IPS-20b (cell line): ENCODE data around the gene SORCS1.

Experiments
- H3K27ac ChIP-seq: one replicate; pipeline ENCODE4 v1.5.1; 2013; ENCODE audit warnings: low read length
- H3K27me3 ChIP-seq: 2 replicates; pipeline ENCODE4 v1.6.1; 2013; ENCODE audit warnings: mild to moderate bottlenecking, low read length, inconsistent platforms; ENCODE audit not compliant: insufficient read depth
- H3K36me3 ChIP-seq: 2 replicates; pipeline ENCODE4 v1.6.1; 2013; ENCODE audit warnings: low read depth, mild to moderate bottlenecking, inconsistent platforms, low read length, moderate library complexity; ENCODE audit not compliant: insufficient read depth
- H3K4me1 ChIP-seq: 2 replicates; pipeline ENCODE4 v1.6.1; 2013; ENCODE audit warnings: mild to moderate bottlenecking, control low read depth, inconsistent platforms, low read length, moderate library complexity; ENCODE audit not compliant: insufficient read depth
- H3K4me3 ChIP-seq: 2 replicates; pipeline ENCODE4 v1.5.1; 2013; ENCODE audit warnings: mild to moderate bottlenecking, low read length, inconsistent platforms
- H3K9ac ChIP-seq: 2 replicates; pipeline ENCODE4 v1.6.1; 2013; ENCODE audit warnings: low read depth, mild to moderate bottlenecking, inconsistent platforms, low read length, moderate library complexity
- H3K9me3 ChIP-seq: 2 replicates; pipeline ENCODE4 v1.6.1; 2013; ENCODE audit warnings: mild to moderate bottlenecking, low read depth, low read length, inconsistent platforms; ENCODE audit not compliant: insufficient read depth

The SORCS1 gene

DNA sequence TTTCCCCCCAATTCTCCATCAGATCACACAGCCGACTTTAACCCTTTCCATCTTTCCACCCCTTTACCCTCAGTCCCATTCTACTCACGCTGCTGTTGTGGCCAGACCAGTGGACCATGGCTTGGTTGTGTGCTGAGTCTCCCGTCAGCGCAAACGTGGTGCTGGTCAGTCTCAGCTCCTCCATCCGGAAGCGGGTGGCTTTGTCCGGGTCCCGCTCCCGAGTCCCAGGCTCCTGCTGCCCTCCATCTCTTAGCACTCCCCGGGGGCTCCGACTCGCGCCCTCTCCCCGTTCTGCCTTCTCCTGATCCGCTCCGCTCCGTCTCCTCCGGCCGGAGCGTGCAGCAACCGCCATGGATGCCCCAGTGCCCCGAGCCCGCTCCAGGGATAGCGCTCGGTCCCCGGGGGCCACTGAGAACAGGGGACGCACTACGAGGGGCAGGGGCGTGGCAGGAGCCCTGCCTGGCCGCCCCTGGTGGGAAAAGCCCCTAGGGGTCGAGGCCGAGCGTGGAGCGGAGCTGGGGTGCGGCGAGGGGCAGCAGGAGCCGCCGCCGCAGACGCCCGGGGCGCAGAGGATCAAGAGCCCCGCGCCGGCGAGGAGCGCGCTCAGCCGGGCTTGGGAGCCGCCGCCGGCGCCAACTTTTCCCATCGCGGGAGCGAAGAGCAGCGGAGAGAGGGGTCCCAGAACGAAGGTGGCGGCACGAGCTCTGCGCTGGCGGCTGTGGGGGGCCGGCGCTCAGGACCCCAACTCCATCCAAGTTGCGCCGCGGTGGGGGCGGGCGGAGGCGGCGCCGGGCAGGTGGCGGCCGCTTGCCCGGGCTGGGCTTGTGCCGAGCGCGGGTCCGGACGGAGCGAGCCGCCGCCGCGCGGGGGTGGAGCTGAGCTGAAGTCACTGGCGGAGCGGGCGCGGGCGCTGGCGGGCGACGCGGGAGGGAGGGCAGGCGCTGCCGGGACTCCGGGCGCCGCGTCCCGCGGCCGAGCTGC, at the start of gene SORCS1:
TSS of gene SORCS1 (minus strand) at position 826 of the 981 bp plus-strand sequence.
- H3K36me3 ChIP-seq, result no peaks in the 10 kb centered on the region
- peaks cover 49% of the 10 kb centered on the region for H3K27me3 ChIP-seq
- peak within 1 kb of the TSS; percentile 59; the same call in 1 of the 2 replicates for H3K9ac ChIP-seq
- H3K9me3 ChIP-seq, result no peaks in the 10 kb centered on the region
- peak within 1 kb of the TSS; percentile 82 for H3K4me3 ChIP-seq
- H3K4me1 ChIP-seq, result peaks cover 12% of the 10 kb centered on the region
- H3K27ac ChIP-seq, result no peak within 1 kb of the TSS

DNA sequence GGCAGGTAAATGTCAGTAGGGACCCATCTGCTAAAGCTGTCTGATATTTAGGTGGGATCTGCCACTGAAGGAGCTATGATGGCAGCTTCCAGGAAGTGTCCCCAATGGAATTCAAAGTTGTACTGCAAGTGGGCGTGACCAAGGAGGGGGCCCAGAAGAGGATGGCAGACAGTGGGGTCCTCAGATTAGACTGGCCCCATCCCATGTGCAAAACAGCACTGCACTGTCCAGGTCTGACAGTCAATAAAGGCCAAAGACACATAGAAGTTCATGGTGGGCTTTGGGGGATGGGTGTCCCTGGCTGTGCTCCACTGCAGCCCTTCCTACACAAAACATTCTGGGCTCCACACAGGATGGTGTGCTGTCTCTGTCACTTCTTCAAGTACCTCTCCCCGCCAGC, 49.8 kb upstream of the SORCS1 start:
- Histone ChIP-seq H3K9ac (no peak overlapping the region), H3K4me3 (no peak overlapping the region), H3K36me3 (no peaks in the 10 kb centered on the region), H3K4me1 (no peaks in the 10 kb centered on the region), H3K27ac (no peak overlapping the region), H3K27me3 (no peaks in the 10 kb centered on the region), H3K9me3 (no peaks in the 10 kb centered on the region)

DNA sequence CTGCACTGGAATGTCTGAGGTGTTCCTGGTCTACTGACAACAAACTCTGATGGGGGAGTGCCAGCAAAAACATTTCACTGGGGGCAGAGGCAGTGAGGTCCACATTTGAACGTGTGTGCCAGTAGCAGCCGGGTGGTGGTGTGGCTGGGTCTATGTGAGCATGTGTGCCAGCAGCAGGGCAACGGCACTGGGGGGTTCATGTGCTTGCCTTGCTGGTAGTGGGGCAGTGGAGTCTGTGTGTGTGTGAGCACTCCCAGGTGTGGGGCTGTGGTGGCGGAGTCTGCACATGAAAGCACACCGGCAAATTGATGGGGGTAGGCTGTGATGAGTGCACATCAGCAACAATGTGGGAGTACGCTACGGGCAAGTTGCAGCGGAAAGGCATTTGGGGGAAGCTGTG, 49.4 kb upstream of the SORCS1 start:
- Histone ChIP-seq H3K4me3 (no peak overlapping the region), H3K9ac (no peak overlapping the region), H3K36me3 (no peaks in the 10 kb centered on the region), H3K27me3 (no peaks in the 10 kb centered on the region), H3K4me1 (no peaks in the 10 kb centered on the region), H3K27ac (no peak overlapping the region), H3K9me3 (no peaks in the 10 kb centered on the region)

DNA sequence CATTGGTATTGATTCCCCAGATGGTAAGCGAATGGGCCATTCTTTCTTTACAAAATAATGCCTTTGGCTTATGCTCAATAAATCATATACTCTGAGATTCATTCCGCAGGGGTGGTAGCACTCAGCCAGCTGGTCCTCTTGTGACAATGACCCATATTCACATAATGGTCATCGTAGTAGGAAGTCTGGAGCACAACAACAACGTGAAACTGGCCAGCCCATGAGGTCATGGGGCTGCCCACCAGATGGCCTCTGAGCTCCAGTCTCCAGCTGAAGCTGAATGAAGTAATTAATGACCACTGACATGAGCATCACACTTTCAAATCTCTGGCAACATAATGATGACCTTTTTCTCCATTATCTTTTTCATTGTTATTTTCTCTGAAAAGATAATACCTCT, 42.3 kb upstream of the SORCS1 start:
- Histone ChIP-seq H3K36me3 (no peaks in the 10 kb centered on the region), H3K27ac (no peak overlapping the region), H3K4me1 (no peaks in the 10 kb centered on the region), H3K4me3 (no peak overlapping the region), H3K27me3 (no peaks in the 10 kb centered on the region), H3K9ac (no peak overlapping the region), H3K9me3 (no peaks in the 10 kb centered on the region)

DNA sequence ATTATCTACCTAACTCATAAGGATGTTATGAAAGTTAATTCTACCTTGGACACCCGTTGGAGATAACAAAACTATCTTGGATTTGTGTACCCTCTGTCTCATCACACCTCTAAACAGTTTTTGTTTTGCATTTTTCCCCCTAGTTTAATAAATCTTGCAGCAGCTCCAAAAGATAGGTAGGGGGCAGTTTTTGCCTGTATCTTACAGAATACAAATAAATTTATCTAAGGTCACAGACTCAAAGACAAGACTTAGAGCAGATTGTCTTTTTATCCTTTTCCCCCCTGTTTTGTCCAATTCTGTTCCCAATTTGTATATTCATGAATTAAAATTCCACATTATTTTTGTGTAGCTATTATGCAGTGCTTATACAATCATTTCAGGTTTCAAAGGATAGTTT, 5.0 kb upstream of the SORCS1 start:
- peaks cover 17% of the 10 kb centered on the region for H3K27me3 ChIP-seq
- H3K36me3 ChIP-seq, result no peaks in the 10 kb centered on the region
- no peak overlapping the region for H3K9ac ChIP-seq
- no peak overlapping the region for H3K4me3 ChIP-seq
- H3K9me3 ChIP-seq, result no peaks in the 10 kb centered on the region
- no peak overlapping the region for H3K27ac ChIP-seq
- peaks cover 3% of the 10 kb centered on the region; the same call in 1 of the 2 replicates for H3K4me1 ChIP-seq

DNA sequence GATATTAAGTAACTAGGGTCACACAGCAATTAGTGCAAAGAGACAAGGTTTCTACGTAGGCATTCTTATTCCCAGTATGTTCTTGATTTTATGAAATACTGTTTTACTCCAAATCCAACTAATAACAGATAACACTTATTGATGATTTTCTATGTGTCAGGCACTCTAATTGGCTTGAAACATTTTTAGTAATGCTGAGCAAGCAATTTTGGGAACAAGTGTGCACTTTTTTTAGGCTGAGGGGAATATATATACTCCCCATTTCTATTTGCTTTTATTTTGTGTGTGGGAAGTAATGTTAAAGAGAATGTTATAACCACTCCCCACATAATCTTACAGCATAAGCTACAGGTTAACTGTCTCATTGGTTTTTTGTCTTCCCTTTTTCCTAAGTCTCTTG, 4.2 kb upstream of the SORCS1 start:
- H3K27me3 ChIP-seq, result peaks cover 23% of the 10 kb centered on the region
- no peak overlapping the region for H3K27ac ChIP-seq
- H3K4me3 ChIP-seq, result no peak overlapping the region
- no peaks in the 10 kb centered on the region for H3K36me3 ChIP-seq
- no peak overlapping the region for H3K9ac ChIP-seq
- H3K9me3 ChIP-seq, result no peaks in the 10 kb centered on the region
- peaks cover 3% of the 10 kb centered on the region; the same call in 1 of the 2 replicates for H3K4me1 ChIP-seq

DNA sequence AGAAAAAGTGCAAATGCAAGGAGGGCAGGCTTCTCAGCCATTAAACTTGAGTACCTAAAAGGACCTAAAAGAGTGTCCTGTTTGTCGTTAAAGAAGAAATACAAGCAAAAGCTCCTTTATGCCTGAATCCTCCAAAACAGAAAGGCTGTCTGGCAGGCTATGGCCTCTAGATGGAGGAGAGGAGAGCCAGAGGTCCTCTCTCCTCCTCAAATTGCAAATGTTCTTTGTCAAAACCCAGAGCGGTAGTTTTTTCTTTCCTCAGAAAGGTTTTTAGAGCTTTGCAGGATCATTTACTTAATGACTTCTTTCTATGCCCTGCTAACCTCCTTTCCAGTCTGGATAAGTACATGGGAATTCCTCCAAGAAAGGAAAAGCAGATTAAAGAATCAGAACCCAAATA, 1.9 kb upstream of the SORCS1 start:
- Histone ChIP-seq H3K27ac (no peak overlapping the region), H3K4me3 (no peak overlapping the region), H3K9ac (no peak overlapping the region), H3K9me3 (no peaks in the 10 kb centered on the region), H3K4me1 (peaks cover 6% of the 10 kb centered on the region; the same call in 1 of the 2 replicates), H3K36me3 (no peaks in the 10 kb centered on the region), H3K27me3 (peaks cover 43% of the 10 kb centered on the region)

DNA sequence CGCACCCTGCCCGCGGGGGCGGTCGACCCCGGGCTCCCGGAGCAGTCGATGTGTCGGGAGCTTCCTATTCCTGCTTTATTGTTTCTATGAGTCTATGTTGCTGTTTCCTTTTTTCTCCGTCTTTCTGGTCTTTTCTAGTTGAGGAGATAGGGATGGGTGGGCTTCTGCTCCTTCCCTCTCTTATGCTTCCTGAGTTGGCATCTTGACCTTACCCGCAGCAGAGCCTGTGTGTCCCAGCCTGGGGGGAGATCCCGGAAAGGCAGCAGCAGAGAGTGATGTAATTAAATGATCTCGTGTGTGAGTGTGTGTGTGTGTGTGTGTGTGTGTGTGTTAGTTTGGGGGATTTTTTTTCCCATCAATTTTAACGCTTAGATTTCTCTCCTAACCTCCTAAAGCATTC, 486 bp upstream of the SORCS1 start:
- Histone ChIP-seq H3K9me3 (no peaks in the 10 kb centered on the region), H3K9ac (peak overlapping the region; percentile 59; the same call in 1 of the 2 replicates), H3K27me3 (peaks cover 49% of the 10 kb centered on the region), H3K27ac (no peak overlapping the region), H3K4me1 (peaks cover 6% of the 10 kb centered on the region; the same call in 1 of the 2 replicates), H3K36me3 (no peaks in the 10 kb centered on the region), H3K4me3 (peak overlapping the region; percentile 82)

DNA sequence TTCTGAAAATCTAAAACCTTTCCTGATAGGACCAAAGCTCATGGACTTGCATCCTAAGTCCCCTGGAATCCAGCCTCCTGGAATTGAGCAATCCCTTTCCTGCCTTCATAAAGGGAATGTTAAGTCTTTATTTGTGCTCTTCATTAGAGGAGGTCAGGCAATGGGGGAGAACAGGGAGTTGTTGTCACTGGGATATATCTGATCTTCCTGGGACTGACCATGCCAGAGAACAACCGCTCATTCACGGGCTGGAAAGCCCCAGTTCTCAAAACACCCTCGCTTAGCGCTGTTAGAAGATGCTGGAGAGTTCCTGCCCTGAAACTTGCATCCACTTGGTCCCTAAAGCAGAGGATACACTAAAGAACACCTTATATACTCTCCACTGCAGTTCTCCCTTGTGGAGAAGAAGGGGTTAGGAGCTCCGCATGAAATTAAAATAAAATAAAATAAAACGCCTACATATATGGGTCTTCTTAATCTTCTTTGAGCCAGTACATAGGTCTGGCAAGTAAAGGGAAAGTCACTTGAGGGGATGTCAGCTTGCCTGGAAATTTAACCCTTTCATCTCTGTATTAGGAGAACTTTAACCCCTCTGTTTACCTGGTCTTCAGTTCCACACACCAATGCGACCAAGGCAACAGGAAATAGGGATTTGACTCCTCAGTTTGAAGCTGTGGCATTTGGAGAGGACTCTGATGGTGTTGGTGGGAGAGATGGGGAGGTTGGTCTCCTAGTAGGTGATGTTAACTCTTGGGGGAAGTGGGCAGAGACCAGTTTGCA, 1.2 kb downstream of the SORCS1 start:
- peaks cover 49% of the 10 kb centered on the region for H3K27me3 ChIP-seq
- H3K4me3 ChIP-seq, result peak overlapping the region; percentile 67
- no peak overlapping the region for H3K27ac ChIP-seq

DNA sequence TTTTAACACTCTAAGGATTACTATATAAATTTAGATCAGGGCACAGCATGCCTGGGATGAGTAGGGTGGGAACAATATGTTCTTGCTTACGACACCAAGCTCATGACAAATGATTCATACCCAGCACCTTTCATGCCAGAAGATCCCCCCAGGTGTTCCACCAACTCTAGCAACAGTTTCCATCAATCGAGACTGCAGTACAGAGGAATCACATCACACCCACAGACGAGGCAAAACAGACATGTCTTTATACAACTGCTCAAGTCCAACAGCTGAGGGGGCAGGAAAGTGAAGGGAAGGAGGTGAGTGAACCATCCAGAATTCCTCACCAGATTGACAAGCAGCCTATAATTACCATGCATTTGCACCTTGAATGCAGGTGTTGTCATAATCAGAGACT, 3.6 kb downstream of the SORCS1 start:
- peaks cover 44% of the 10 kb centered on the region for H3K27me3 ChIP-seq
- no peaks in the 10 kb centered on the region for H3K36me3 ChIP-seq
- H3K4me1 ChIP-seq, result peaks cover 15% of the 10 kb centered on the region
- H3K27ac ChIP-seq, result no peak overlapping the region
- H3K9me3 ChIP-seq, result no peaks in the 10 kb centered on the region
- no peak overlapping the region for H3K9ac ChIP-seq
- H3K4me3 ChIP-seq, result no peak overlapping the region

More for the DNA sequence above, 1.2 kb downstream of the SORCS1 start:
- Histone ChIP-seq H3K9me3 (no peaks in the 10 kb centered on the region), H3K36me3 (no peaks in the 10 kb centered on the region), H3K9ac (peak overlapping the region; percentile 19; the same call in 1 of the 2 replicates), H3K4me1 (peaks cover 15% of the 10 kb centered on the region)

DNA sequence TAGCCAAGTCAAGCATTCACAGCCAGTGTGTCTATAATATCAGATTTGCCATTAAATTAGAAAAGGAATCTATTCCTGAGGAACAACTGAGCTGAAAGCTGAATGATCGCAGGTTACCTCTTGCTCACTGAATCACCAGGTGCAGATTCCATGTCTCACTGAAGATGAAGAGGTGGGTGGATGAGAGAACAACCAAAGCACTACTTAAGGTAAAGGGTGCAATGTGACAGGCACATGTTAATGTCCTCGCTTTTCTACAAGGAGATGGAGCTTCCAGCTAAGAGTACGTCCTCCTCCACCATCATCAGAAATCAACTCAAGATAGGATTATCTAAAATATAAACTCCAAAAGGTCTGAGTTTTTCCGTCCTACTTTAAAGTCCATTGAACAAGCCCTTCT, 4.6 kb downstream of the SORCS1 start:
- Histone ChIP-seq H3K4me1 (peaks cover 12% of the 10 kb centered on the region), H3K4me3 (no peak overlapping the region), H3K27ac (no peak overlapping the region), H3K36me3 (no peaks in the 10 kb centered on the region), H3K9me3 (no peaks in the 10 kb centered on the region), H3K9ac (no peak overlapping the region), H3K27me3 (peaks cover 34% of the 10 kb centered on the region)
